Psoas muscle (tissue), 8 donors: ENCODE measurements around the gene FOXP1. TPM values are rescaled to one million over a fixed set of nuclear protein-coding genes. Genes with fewer than 3 reads are reported as not detected.

Experiments
- ATAC-seq, 4 donors: fragments of 200-7000 bp; cut with Tn5 transposase; one replicate each; pipeline ENCODE4 v1.9.1; 2020; ENCODE audit warnings: moderate library complexity in 3 of 4, mild to moderate bottlenecking in 2 of 4
- DNase-seq, 2 donors: peaks; one replicate each; pipeline ENCODE4 v3.0.0-alpha.2; 2020
- H3K27ac ChIP-seq: fragments of 200-600 bp; one replicate; pipeline ENCODE4 v1.8.0; 2022
- H3K27me3 ChIP-seq, 3 donors: fragments of 200-600 bp in 1 of 3; one replicate each; pipeline versions ENCODE4 v1.6.1 to v1.8.0; 2013 to 2022; ENCODE audit warnings: low read length in 2 of 3, mild to moderate bottlenecking in 2 of 3, moderate library complexity in 1 of 3; ENCODE audit not compliant: insufficient read depth in 3 of 3
- H3K36me3 ChIP-seq, 2 donors: fragments of 200-600 bp in 1 of 2; one replicate each; pipeline versions ENCODE4 v1.6.1 to v1.8.0; 2013 to 2022; ENCODE audit warnings: low read depth in 1 of 2, mild to moderate bottlenecking in 1 of 2, moderate library complexity in 1 of 2; ENCODE audit not compliant: insufficient read depth in 1 of 2
- H3K4me1 ChIP-seq: fragments of 200-600 bp; one replicate; pipeline ENCODE4 v1.8.0; 2022
- H3K4me3 ChIP-seq: fragments of 200-600 bp; one replicate; pipeline ENCODE4 v1.8.0; 2022; ENCODE audit warnings: mild to moderate bottlenecking
- H3K9me3 ChIP-seq: fragments of 200-600 bp; one replicate; pipeline ENCODE4 v1.8.0; 2022
- CTCF ChIP-seq: fragments of 200-600 bp; IDR thresholded peaks from one replicate; pipeline ENCODE4 v1.8.0; 2022; ENCODE audit warnings: antibody characterized with exemption
- WGBS, 3 donors: extraction: QIAGEN DNeasy Blood & Tissue Kit; methylation state at CpG; one replicate each; pipeline versions ENCODE4 v1.1.6 to v1.1.7; 2013; 5-methylcytosine and 5-hydroxymethylcytosine counted together
- intact Hi-C, 2 donors: fragments of 100-400 bp; cut with DNase I; formaldehyde crosslinking; loops; one replicate each; pipeline versions ENCODE4 v1.11.0 to v1.14.2; 2022
- polyA plus RNA-seq, 3 donors: library from polyadenylated mRNA; stranded (reverse); fragments of 200-250 nt; gene quantifications; one replicate each; pipeline ENCODE4 v1.2.3, GENCODE V29; 2013
- total RNA-seq, 4 donors: library from RNA; stranded (reverse); fragmentation: NEBNext Ultra II Directional in 2 of 4; extraction: Animal tissue kit (Norgen Biotek cat#: 25700) in 2 of 4; gene quantifications; one replicate each; pipeline versions ENCODE4 v1.2.1 to v1.2.4, GENCODE V29; 2021 to 2023
- donor health status: healthy with polysubstance abuse.
- donor health status: DM: no; HTN: no; CAD: no; lungs with moderate emphysema.
- donor health status: Bipolar disorder and iron deficiency.
- donor health status: healthy.
- donor health status: DM: yes; HTN: yes; CAD: no.
- donor health status: DM: no; HTN: no; CAD: no.
- donor health status: DM: no; HTN: no; CAD: no.
- donor health status: DM: yes; HTN: yes; CAD: no.

The FOXP1 gene
- total and polyA plus RNA-seq, 7 donors: 2.6 to 26.4 (median 15.4) TPM

- H3K4me1 ChIP-seq: peaks cover 19% of the 10 kb centered on the region
- no peak overlapping the region for H3K4me3 ChIP-seq
- no peak overlapping the region for H3K27ac ChIP-seq
- no peak for TF ChIP-seq CTCF
- peaks cover 0 to 39% of the 10 kb centered on the region in 2 donors for H3K36me3 ChIP-seq
- intact Hi-C loops: no loop called here
- ATAC-seq: no peak
- no peaks in the 10 kb centered on the region for H3K9me3 ChIP-seq
- DNase-seq: no peak
- no peaks in the 10 kb centered on the region for H3K27me3 ChIP-seq
- 77 to 90% (median 80%) methylated on average over 5 of the region's 5 CpGs for WGBS, 3 donors
Measured at GRCh38 chr3:71035886-71036285, 547.6 kb downstream of the FOXP1 start.

GRCh38 chr3:71035314-71035713 is 548.2 kb downstream of the FOXP1 start:
- Histone ChIP-seq H3K4me3 (no peak overlapping the region), H3K36me3 (peaks cover 0 to 34% of the 10 kb centered on the region in 2 donors), H3K9me3 (no peaks in the 10 kb centered on the region), H3K27me3 (no peaks in the 10 kb centered on the region), H3K27ac (no peak overlapping the region), H3K4me1 (peaks cover 19% of the 10 kb centered on the region)
- DNase-seq (no peak), ATAC-seq (no peak)
- 83 to 90% (median 89%) methylated on average over 5 of the region's 5 CpGs for WGBS, 3 donors
- intact Hi-C loops: no loop called here
- TF ChIP-seq CTCF: no peak

GRCh38 chr3:71033681-71034220 is 549.8 kb downstream of the FOXP1 start:
- peaks cover 19% of the 10 kb centered on the region for H3K4me1 ChIP-seq
- WGBS, 3 donors: 87 to 91% (median 89%) methylated on average over 9 of the region's 9 CpGs
- no peaks in the 10 kb centered on the region for H3K9me3 ChIP-seq
- no peak overlapping the region for H3K4me3 ChIP-seq
- H3K27ac ChIP-seq: no peak overlapping the region
- intact Hi-C loops: no loop called here
- H3K27me3 ChIP-seq: no peaks in the 10 kb centered on the region
- TF ChIP-seq CTCF: no peak
- H3K36me3 ChIP-seq: peaks cover 0 to 18% of the 10 kb centered on the region in 2 donors
- ATAC-seq: no peak
- no peak for DNase-seq

- no peaks in the 10 kb centered on the region for H3K27me3 ChIP-seq
- DNase-seq: peak; percentile 19 to 47
- no peaks in the 10 kb centered on the region for H3K9me3 ChIP-seq
- no peak overlapping the region for H3K27ac ChIP-seq
- H3K4me1 ChIP-seq: peaks cover 19% of the 10 kb centered on the region
- peaks cover 0 to 12% of the 10 kb centered on the region in 2 donors for H3K36me3 ChIP-seq
- ATAC-seq: peak in 1 of 4 donors; percentile 51
- 66 to 68% (median 66%) methylated on average over 13 of the region's 13 CpGs for WGBS, 3 donors
- intact Hi-C loops: no loop called here
- TF ChIP-seq CTCF: no peak
- H3K4me3 ChIP-seq: no peak overlapping the region
Measured at GRCh38 chr3:71031914-71032521, 551.5 kb downstream of the FOXP1 start.

GRCh38 chr3:71031181-71031580 is 552.3 kb downstream of the FOXP1 start:
- no peak for DNase-seq
- Histone ChIP-seq H3K9me3 (no peaks in the 10 kb centered on the region), H3K36me3 (peaks cover 0 to 12% of the 10 kb centered on the region in 2 donors), H3K4me1 (peaks cover 17% of the 10 kb centered on the region), H3K27ac (no peak overlapping the region), H3K27me3 (no peaks in the 10 kb centered on the region), H3K4me3 (no peak overlapping the region)
- 26 to 37% (median 31%) methylated on average over 1 of the region's 1 CpG for WGBS, 3 donors
- intact Hi-C loops: no loop called here
- TF ChIP-seq CTCF: no peak
- ATAC-seq: no peak
